K562 (cell line): Measurements from ENCODE around the gene MTF1. TPM values are rescaled to one million over a fixed set of nuclear protein-coding genes. Genes with fewer than 3 reads are reported as not detected.

ENCODE experiments used
- ATAC-seq: fragments of 200-7000 bp; cut with Tn5 transposase; 3 replicates; pipeline ENCODE4 v1.9.1; 2020; ENCODE audit warnings: moderate library complexity
- BruUV-seq: library from RNA; stranded (reverse); fragments of 400-500 nt; replicated peaks from 2 replicates; lab custom pipeline; 2021; lab: Mats Ljungman, UMichigan
- CTCF ChIA-PET: fragments of 300-600 bp; formaldehyde crosslinking; extraction: SDS; loops from one replicate; lab custom pipeline; 2021; ENCODE audit warnings: low intra/inter-chr PET ratio; lab: Yijun Ruan, JAX
- POLR2A ChIA-PET: fragments of 300-600, 350-650 bp; sonication (Branson Sonifier 250); formaldehyde crosslinking; extraction: SDS; loops from one replicate; lab custom pipeline; 2021; ENCODE audit warnings: antibody characterized with exemption, inconsistent platforms; lab: Yijun Ruan, JAX
- DNase-seq, 4 experiments: peaks; one replicate each; pipeline versions ENCODE4 v3.0.0 to v3.0.0-alpha.2; 2011 to 2018; ENCODE audit warnings: low spot score in 3 of 4, mixed read lengths in 3 of 4; ENCODE audit errors: extremely low read depth in 1 of 4
- FAIRE-seq: peaks from 2 replicates; lab custom pipeline; 2011; peaks lifted over from hg19 to GRCh38; lab: Jason Lieb, UNC
- H2AFZ ChIP-seq: 2 replicates; pipeline ENCODE4 v1.6.0; 2011; ENCODE audit warnings: low read depth, low read length, control low read depth, inconsistent platforms
- H3K27ac ChIP-seq: fragments of 200-600 bp; 3 replicates; pipeline ENCODE4 v1.8.0; 2011; ENCODE audit warnings: low read depth, mild to moderate bottlenecking, control low read depth, inconsistent platforms, low read length, moderate library complexity, mixed read lengths; ENCODE audit errors: extremely low read depth
- H3K27me3 ChIP-seq, 2 experiments: fragments of 300-600 bp in 1 of 2; 2 replicates in 1 of 2; 3 replicates in 1 of 2; pipeline versions ENCODE4 v1.6.0 to v1.8.0; 2011; ENCODE audit warnings: inconsistent platforms in 2 of 2, low read length in 2 of 2, mild to moderate bottlenecking in 1 of 2, mixed read lengths in 1 of 2, moderate library complexity in 1 of 2; ENCODE audit not compliant: control insufficient read depth in 2 of 2, insufficient read depth in 2 of 2
- H3K36me3 ChIP-seq: fragments of 300-600 bp; 3 replicates; pipeline ENCODE4 v1.8.0; 2011; ENCODE audit warnings: mild to moderate bottlenecking, low read length, inconsistent platforms; ENCODE audit not compliant: control insufficient read depth, insufficient read depth
- H3K4me1 ChIP-seq, 2 experiments: fragments of 200-600 bp in 1 of 2; replicated peaks in 1 of 2; 2 replicates in 1 of 2; 3 replicates in 1 of 2; pipeline versions ENCODE4 v1.5.1 to v1.8.0; 2011; ENCODE audit warnings: inconsistent platforms in 2 of 2, low read length in 2 of 2, mild to moderate bottlenecking in 1 of 2, mixed read lengths in 1 of 2, moderate library complexity in 1 of 2; ENCODE audit not compliant: control insufficient read depth in 2 of 2, insufficient read depth in 2 of 2
- H3K4me2 ChIP-seq: 2 replicates; pipeline ENCODE4 v1.6.1; 2011; ENCODE audit warnings: low read length, control low read depth, inconsistent platforms, mixed read lengths; ENCODE audit not compliant: insufficient read depth
- H3K4me3 ChIP-seq: fragments of 200-600 bp; sonication (generic), shearing (Covaris generic); 2 replicates; pipeline ENCODE4 v1.5.1; 2016; ENCODE audit warnings: control low read depth, inconsistent platforms
- H3K79me2 ChIP-seq: fragments of 200-600 bp; 3 replicates; pipeline ENCODE4 v1.8.0; 2011; ENCODE audit warnings: low read length, inconsistent platforms; ENCODE audit not compliant: control insufficient read depth, insufficient read depth
- H3K9ac ChIP-seq, 2 experiments: 2 replicates each; pipeline versions ENCODE4 v1.6.0 to v1.6.1; 2011; ENCODE audit warnings: low read depth in 2 of 2, low read length in 2 of 2, control low read depth in 1 of 2, inconsistent platforms in 1 of 2, mild to moderate bottlenecking in 1 of 2, mixed read lengths in 1 of 2; ENCODE audit not compliant: insufficient read depth in 1 of 2
- H3K9me1 ChIP-seq: one replicate; pipeline ENCODE4 v1.6.0; 2011; ENCODE audit warnings: inconsistent platforms, mild to moderate bottlenecking, low read length, moderate library complexity; ENCODE audit not compliant: control insufficient read depth, insufficient read depth
- H3K9me3 ChIP-seq: replicated peaks from 2 replicates; pipeline ENCODE4 v1.5.1; 2011; ENCODE audit warnings: low read depth, low read length, inconsistent platforms; ENCODE audit not compliant: control insufficient read depth, insufficient read depth
- H4K20me1 ChIP-seq: replicated peaks from 2 replicates; pipeline ENCODE4 v1.6.1; 2011; ENCODE audit warnings: low read length, inconsistent platforms, mixed read lengths; ENCODE audit not compliant: control insufficient read depth, insufficient read depth
- ASH1L ChIP-seq: fragments of 450-650 bp; IDR thresholded peaks from 2 replicates; pipeline ENCODE4 v1.6.1; 2018; ENCODE audit warnings: borderline replicate concordance, mild to moderate bottlenecking, low read depth; ENCODE audit not compliant: partially characterized antibody
- BCL6 ChIP-seq: fragments of 250-450 bp; sonication (Bioruptor Pico); IDR thresholded peaks from 2 replicates; pipeline ENCODE4 v1.4.0; 2020
- KAT7 ChIP-seq: sonication (generic); formaldehyde crosslinking; IDR thresholded peaks from 2 replicates; pipeline ENCODE4 v1.8.0; 2022; ENCODE audit warnings: missing genetic modification reagents, mild to moderate bottlenecking, borderline replicate concordance
- PTBP1 ChIP-seq: fragments of 200-400 bp; formaldehyde crosslinking; IDR thresholded peaks from 2 replicates; pipeline ENCODE4 v1.6.1; 2017; ENCODE audit warnings: low read depth, low read length
- RAD21 ChIP-seq, 2 experiments: fragments of 250-450 bp in 1 of 2; fragments of 450-650 bp in 1 of 2; sonication (Bioruptor Pico) in 1 of 2; formaldehyde crosslinking in 1 of 2; IDR thresholded peaks in 1 of 2; conservative IDR thresholded peaks in 1 of 2; 2 replicates each; pipeline versions ENCODE4 v1.4.0 to v1.8.0; 2020 to 2022; ENCODE audit warnings: mild to moderate bottlenecking in 2 of 2, moderate library complexity in 1 of 2
- RCOR1 ChIP-seq, 2 experiments: IDR thresholded peaks; 2 replicates each; pipeline ENCODE4 v1.6.1; 2012; ENCODE audit warnings: low read depth in 2 of 2, low read length in 2 of 2, borderline replicate concordance in 1 of 2, improper control_type of control experiment in 1 of 2
- SP1 ChIP-seq: sonication (generic); formaldehyde crosslinking; IDR thresholded peaks from 2 replicates; pipeline ENCODE4 v1.8.1; 2022; ENCODE audit warnings: mild to moderate bottlenecking, missing genetic modification reagents
- SUPT5H ChIP-seq: fragments of 450-650 bp; IDR thresholded peaks from 2 replicates; pipeline ENCODE4 v1.6.1; 2016
- THRAP3 ChIP-seq: fragments of 450-650 bp; IDR thresholded peaks from 2 replicates; pipeline ENCODE4 v1.6.1; 2016; ENCODE audit warnings: mild to moderate bottlenecking, inconsistent platforms, borderline replicate concordance
- XRCC3 ChIP-seq: fragments of 450-650 bp; IDR thresholded peaks from 2 replicates; pipeline ENCODE4 v1.6.1; 2017; ENCODE audit warnings: mild to moderate bottlenecking, moderate library complexity
- ZNF778 ChIP-seq: fragments of 450-650 bp; formaldehyde crosslinking; IDR thresholded peaks from 2 replicates; pipeline ENCODE4 v1.4.0; 2020; ENCODE audit warnings: mild to moderate bottlenecking, moderate library complexity
- WGBS: fragments of 100-300 bp; shearing (Covaris generic); methylation state at CpG from one replicate; pipeline ENCODE4 v1.1.6; 2016; ENCODE audit warnings: low coverage, mixed read lengths; ENCODE audit not compliant: insufficient coverage; ENCODE audit errors: missing lambda C conversion rate; 5-methylcytosine and 5-hydroxymethylcytosine counted together
- in situ Hi-C: fragments of 300-500 bp; cut with MboI; formaldehyde crosslinking; loops from 4 replicates; pipeline ENCODE4 v1.15.0; 2018; ENCODE audit warnings: inconsistent platforms, mixed read lengths
- intact Hi-C: fragments of 100-400 bp; cut with micrococcal nuclease; formaldehyde crosslinking; loops from 2 replicates; pipeline ENCODE4 v1.14.2; 2022
- polyA plus RNA-seq, 8 experiments: library from polyadenylated mRNA; depleted of rRNA in 4 of 8; stranded (reverse) in 5 of 8; unstranded in 3 of 8; fragments of >200 nt; fragmentation: Nextera tagmentation in 2 of 8; fragmentation: Illumina TruSeq in 1 of 8; extraction: Ambion mirVana in 2 of 8; extraction: Trizol in 1 of 8; gene quantifications; 2 replicates each; pipeline versions ENCODE4 v1.2.1 to v1.2.3, GENCODE V29; 2011 to 2014; ENCODE audit warnings: inconsistent platforms in 1 of 8, missing spikeins in 1 of 8
- total RNA-seq, 7 experiments: library from RNA; depleted of rRNA in 6 of 7; stranded (reverse); fragments of >200 nt in 6 of 7; fragmentation: Illumina TruSeq in 2 of 7; extraction: Trizol in 2 of 7; gene quantifications; 2 replicates each; pipeline versions ENCODE4 v1.2.1 to v1.2.3, GENCODE V29; 2011 to 2021; ENCODE audit warnings: low replicate concordance in 1 of 7

Gene MTF1
- total and polyA plus RNA-seq, 9 of the 15 experiments (the other 6 are each of a cell fraction or from before 2014, with no cell fraction given) = 1.1 to 12.2 (median 4.3) TPM

DNA sequence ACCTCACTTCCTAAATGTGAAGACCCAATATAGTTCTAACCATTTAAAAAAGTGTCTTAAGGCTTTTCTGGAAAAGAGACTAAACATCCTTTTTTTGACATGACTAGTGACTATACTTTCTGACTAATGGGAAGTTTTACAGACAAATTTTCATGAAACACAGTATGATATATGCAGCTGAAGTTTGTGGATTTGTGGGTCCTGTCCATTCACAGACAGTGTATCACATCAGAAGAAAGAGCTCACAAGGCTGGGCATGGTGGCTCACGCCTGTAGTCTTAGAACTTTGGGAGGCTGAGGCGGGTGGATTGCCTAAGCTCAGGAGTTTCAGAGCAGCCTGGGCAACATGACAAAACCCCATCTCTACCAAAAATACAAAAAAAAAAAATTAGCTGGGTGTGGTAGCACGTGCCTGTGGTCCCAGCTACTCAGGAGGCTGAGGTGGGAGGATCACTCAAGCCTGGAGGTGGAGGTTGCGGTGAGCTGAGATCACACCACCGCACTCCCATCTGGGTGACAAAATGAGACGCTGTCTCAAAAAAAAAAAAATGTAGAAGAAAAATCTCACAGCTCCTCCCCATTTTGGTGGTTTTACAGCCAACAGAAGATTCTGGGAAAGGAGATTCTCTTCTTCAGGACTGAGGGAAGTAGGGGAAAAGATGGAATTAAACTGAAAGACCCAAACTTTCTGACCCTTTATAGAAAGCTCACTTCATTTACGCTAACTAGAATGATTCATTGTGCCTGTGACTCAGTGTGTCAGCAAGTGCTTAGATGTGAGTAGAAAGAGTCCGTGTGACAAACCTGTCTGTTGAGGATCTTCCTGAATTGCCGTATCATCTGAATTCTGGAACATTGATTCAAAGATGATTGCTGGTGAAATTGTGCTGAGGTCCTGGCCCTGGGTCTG lies 36.2 kb downstream of the MTF1 start (continued):
- no peak for TF ChIP-seq RCOR1 (IDR thresholded peaks at IDR 0.05; ENCODE audit: borderline replicate concordance in 1 of 2, low read depth in 2 of 2, low read length in 2 of 2)
- TF ChIP-seq SUPT5H = no peak
- no peak for TF ChIP-seq BCL6
- no peak for TF ChIP-seq SP1 (CRISPR knock-in tag)
- no peak for TF ChIP-seq PTBP1
- no peak for TF ChIP-seq XRCC3
- TF ChIP-seq, all 486 proteins: peak for 0

DNA sequence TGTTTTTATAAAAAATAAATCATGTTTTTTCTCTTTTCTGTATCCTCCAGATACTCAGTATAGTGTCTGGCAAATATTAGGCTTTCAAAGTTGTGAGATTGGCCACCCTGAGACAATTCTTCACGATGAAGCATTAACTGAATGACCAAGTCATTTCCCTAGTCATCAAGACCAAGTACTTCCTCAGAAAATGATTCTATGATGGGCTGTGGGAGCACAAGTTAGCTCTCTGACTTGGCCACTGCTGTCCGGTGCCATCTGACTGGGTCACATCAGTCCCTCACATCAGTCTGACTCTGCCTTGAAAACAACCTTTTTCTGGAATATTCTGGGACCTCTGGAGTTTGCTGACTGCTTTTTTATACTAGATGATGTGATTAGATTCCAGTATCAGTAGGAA lies 37.9 kb downstream of the MTF1 start:
- Histone ChIP-seq H3K27ac (no peak overlapping the region), H3K4me1 (no peaks in the 10 kb centered on the region), H2AFZ (no peak overlapping the region), H3K9me1 (no peaks in the 10 kb centered on the region), H3K79me2 (no peaks in the 10 kb centered on the region), H3K36me3 (peaks cover 75% of the 10 kb centered on the region), H3K4me2 (no peak overlapping the region), H3K9me3 (no peaks in the 10 kb centered on the region), H3K4me3 (no peak overlapping the region), H4K20me1 (no peaks in the 10 kb centered on the region)
- POLR2A ChIA-PET = interaction anchor here (1.7 kb wide), 1 partner anchor 13 kb away, joined by 7 read pairs; the partner anchor contains the start of genes C1orf122 and YRDC
- FAIRE-seq = no peak
- CTCF ChIA-PET = no interaction called here
- ATAC-seq = no peak
- 80% methylated on average over 2 of the region's 2 CpGs for WGBS
- no peak for DNase-seq
- no TSS peak for BruUV-seq
- in situ Hi-C loops = no loop called here
- no peak for TF ChIP-seq ASH1L
- TF ChIP-seq THRAP3 = no peak
- TF ChIP-seq ZNF778 (CRISPR knock-in tag) = no peak
- TF ChIP-seq RAD21 (CRISPR knock-in tag; conservative IDR thresholded peaks at IDR 0.05 in 1 of 2, IDR thresholded peaks at IDR 0.05 in 1 of 2) = no peak
- TF ChIP-seq KAT7 (CRISPR knock-in tag) = no peak
- TF ChIP-seq, all 486 proteins: peak for 0
- Histone ChIP-seq H3K27me3 (no peaks in the 10 kb centered on the region), H3K9ac (no peak overlapping the region)
- intact Hi-C loops = no loop called here
